HL-60 (cell line): ENCODE results near the gene MTHFSD.

Experiments used
- CTCF ChIP-seq: IDR thresholded peaks from one replicate; pipeline ENCODE4 v1.5.1; 2011; ENCODE audit warnings: low read length, control low read depth, inconsistent platforms; ENCODE audit not compliant: insufficient read depth
- GABPA ChIP-seq: IDR thresholded peaks from 2 replicates; pipeline ENCODE4 v1.6.1; 2012; ENCODE audit warnings: low read depth
- POLR2AphosphoS5 ChIP-seq: IDR thresholded peaks from 2 replicates; pipeline ENCODE4 v1.6.1; 2012; ENCODE audit warnings: low read depth
- REST ChIP-seq: IDR thresholded peaks from 2 replicates; pipeline ENCODE4 v1.6.1; 2012; ENCODE audit warnings: low read depth; ENCODE audit not compliant: insufficient replicate concordance

- no peak for TF ChIP-seq GABPA
- TF ChIP-seq CTCF = no peak
- TF ChIP-seq REST = no peak
- 0 out of 2 replicates have a peak, but pooled peaks have one; percentile 23 for TF ChIP-seq POLR2AphosphoS5
Measured at GRCh38 chr16:86554917-86555703, at the start of gene MTHFSD.
